ENCODE data around the gene KCNN2. TPM values are rescaled to one million over a fixed set of nuclear protein-coding genes. Genes with fewer than 3 reads are reported as not detected.

KCNN2 gene
- total RNA-seq, 1 experiment from 2014 or later = not detected

- in situ Hi-C loops (cut with HindIII; ENCODE audit: low pct_unique_long_range_greater_than_20kb, low sequenced_read_pairs) = no loop called here
- DNase-seq (ENCODE audit: low read depth) = no peak
Observed at GRCh38 chr5:114458726-114459125, 96.9 kb downstream of the KCNN2 start.

DNA sequence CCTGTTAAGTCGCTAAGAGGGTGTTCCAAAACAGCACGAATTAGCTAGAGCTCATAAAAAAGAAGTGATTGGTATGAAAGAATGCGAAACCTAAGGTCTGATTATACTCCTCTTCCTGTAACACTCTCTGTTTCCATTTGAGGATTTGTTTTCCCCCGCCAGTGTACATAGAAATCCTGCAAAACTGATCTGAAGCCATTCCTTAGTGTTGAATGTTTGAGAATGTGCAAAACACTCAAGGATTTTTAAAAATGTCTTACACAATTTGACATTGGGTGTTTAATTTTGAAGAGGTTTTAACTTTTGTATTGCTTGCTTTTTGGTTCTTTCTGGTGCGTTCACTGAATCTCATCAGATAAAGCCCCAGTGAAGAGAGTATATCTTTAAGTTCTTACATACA lies 105.3 kb downstream of the KCNN2 start:
- in situ Hi-C loops (cut with HindIII; ENCODE audit: low pct_unique_long_range_greater_than_20kb, low sequenced_read_pairs) = no loop called here
- no peak for DNase-seq (ENCODE audit: low read depth)

GRCh38 chr5:114467729-114468128 lies 105.9 kb downstream of the KCNN2 start:
- in situ Hi-C loops (cut with HindIII; ENCODE audit: low pct_unique_long_range_greater_than_20kb, low sequenced_read_pairs) = no loop called here
- no peak for DNase-seq (ENCODE audit: low read depth)

DNA sequence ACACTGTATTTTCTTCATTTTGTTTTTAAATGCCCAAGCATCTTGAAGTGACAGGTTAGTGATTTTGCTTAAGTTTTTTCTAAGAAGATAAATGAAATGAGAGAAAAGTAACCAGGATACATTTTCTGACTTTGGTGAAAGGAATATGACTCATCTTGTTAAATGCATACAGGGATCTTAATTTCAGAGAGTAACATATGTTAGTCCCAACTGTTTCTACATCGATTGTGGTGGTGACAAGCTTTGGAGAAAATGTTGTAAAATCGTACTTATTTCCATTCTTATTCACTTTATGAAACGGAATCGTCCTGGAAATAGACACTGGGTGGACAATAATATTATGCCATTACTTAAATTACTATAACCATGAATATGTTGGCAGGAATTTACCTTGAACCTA lies 107.5 kb downstream of the KCNN2 start:
- in situ Hi-C loops (cut with HindIII; ENCODE audit: low pct_unique_long_range_greater_than_20kb, low sequenced_read_pairs) = no loop called here
- DNase-seq (ENCODE audit: low read depth) = no peak

- DNase-seq (ENCODE audit: low read depth) = no peak
- in situ Hi-C loops (cut with HindIII; ENCODE audit: low pct_unique_long_range_greater_than_20kb, low sequenced_read_pairs) = no loop called here
Observed at GRCh38 chr5:114471529-114471928, 109.7 kb downstream of the KCNN2 start.

- no peak for DNase-seq (ENCODE audit: low read depth)
- in situ Hi-C loops (cut with HindIII; ENCODE audit: low pct_unique_long_range_greater_than_20kb, low sequenced_read_pairs) = no loop called here
Observed at GRCh38 chr5:114473541-114473940, 111.7 kb downstream of the KCNN2 start.

DNA sequence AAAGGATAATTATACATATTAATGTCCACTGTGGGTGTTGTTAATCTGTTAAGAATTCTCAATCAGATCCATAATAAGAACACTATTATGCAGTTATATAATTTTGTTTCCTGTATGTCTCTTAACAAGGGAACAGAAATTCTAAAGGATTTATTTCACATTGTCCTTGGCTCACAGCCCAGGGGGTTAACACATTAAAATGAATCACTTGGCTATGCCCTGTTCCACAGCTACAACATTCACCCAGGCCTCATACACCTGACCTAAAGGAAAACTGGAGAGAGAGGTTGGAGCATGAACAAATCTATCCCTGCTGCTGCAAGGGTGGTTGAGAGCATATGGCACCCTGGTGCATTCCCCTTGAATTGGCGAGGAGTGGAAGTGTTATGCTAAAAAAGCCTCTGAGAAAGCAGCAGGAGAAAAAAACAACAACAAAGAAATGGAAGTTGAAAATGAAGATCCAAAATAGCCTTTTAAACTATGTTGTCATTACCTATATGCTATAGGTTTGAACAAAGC lies 116.0 kb downstream of the KCNN2 start:
- no peak for DNase-seq (ENCODE audit: low read depth)
- in situ Hi-C loops (cut with HindIII; ENCODE audit: low pct_unique_long_range_greater_than_20kb, low sequenced_read_pairs) = no loop called here

GRCh38 chr5:114500756-114501155 lies 138.9 kb downstream of the KCNN2 start:
- in situ Hi-C loops (cut with HindIII; ENCODE audit: low pct_unique_long_range_greater_than_20kb, low sequenced_read_pairs) = no loop called here
- DNase-seq (ENCODE audit: low read depth) = no peak

DNA sequence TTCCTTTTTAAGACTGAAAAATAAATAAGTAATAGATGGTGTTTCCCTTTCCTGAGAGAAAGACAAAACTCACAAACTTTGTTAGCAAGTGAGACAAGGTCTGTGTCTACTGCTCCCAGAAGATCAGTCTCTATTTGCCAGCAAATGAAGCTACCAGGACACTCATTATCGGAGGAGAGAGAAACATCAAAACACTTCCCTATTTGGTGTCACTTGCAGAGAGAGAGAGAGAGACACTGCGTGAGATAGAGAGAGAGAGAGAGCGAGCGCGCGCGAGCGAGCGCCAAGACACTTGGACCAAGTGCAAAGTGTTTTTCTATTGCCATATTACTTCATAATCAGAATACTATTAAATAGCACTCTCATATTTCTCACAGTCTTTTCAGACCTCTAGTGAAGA lies 142.7 kb downstream of the KCNN2 start:
- in situ Hi-C loops (cut with HindIII; ENCODE audit: low pct_unique_long_range_greater_than_20kb, low sequenced_read_pairs) = no loop called here
- DNase-seq (ENCODE audit: low read depth) = no peak

DNA sequence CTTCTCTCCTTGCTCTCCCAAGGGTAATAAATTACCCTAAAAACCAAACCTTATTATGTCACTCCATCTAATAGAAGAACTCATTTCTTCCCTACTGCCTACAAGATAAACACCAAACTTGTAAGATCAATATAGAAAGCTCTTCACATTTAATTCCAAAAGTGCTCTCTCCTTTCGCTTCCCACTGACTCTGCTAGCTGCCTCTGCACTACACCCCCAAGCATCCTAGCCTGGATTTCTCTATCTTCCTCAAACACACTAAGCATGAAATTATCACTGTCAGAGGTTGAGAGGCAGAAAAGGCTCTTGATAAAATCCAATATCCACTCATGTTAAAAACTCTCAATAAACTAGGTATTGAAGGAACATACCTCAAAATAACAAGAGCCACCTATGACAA lies 162.4 kb downstream of the KCNN2 start:
- no peak for DNase-seq (ENCODE audit: low read depth)
- in situ Hi-C loops (cut with HindIII; ENCODE audit: low pct_unique_long_range_greater_than_20kb, low sequenced_read_pairs) = no loop called here

- no peak for DNase-seq (ENCODE audit: low read depth)
- in situ Hi-C loops (cut with HindIII; ENCODE audit: low pct_unique_long_range_greater_than_20kb, low sequenced_read_pairs) = no loop called here
Observed at GRCh38 chr5:114544561-114544960, 182.7 kb downstream of the KCNN2 start.

Measured in Caki2 (cell line).